ENCODE measurements around the gene TRAPPC8.

Gene TRAPPC8

DNA sequence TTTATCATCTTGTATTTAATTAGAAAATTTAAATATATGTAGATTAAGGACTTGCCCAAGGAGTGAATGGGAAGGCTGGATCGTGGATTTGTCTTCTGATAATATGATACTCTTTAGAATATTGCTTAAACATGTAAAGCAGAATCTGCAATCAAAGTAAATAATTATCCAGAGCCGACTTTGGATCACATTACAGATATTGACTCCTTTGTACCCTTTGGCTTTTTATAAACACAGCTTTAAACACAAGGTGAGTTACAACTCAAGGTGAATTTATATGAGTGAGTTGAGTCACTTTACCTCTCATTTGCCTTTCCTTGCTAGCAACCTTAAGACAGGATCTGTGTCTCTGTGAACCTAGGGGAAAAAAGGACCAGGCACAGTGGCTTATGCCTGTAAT, 144.5 kb downstream of the TRAPPC8 start:
- in situ Hi-C loops (cut with MboI; ENCODE audit: low sequenced_read_pairs, unreplicated experiment) = no loop called here
- no peak for DNase-seq (ENCODE audit: low spot score)
- TF ChIP-seq, protein P1, sequence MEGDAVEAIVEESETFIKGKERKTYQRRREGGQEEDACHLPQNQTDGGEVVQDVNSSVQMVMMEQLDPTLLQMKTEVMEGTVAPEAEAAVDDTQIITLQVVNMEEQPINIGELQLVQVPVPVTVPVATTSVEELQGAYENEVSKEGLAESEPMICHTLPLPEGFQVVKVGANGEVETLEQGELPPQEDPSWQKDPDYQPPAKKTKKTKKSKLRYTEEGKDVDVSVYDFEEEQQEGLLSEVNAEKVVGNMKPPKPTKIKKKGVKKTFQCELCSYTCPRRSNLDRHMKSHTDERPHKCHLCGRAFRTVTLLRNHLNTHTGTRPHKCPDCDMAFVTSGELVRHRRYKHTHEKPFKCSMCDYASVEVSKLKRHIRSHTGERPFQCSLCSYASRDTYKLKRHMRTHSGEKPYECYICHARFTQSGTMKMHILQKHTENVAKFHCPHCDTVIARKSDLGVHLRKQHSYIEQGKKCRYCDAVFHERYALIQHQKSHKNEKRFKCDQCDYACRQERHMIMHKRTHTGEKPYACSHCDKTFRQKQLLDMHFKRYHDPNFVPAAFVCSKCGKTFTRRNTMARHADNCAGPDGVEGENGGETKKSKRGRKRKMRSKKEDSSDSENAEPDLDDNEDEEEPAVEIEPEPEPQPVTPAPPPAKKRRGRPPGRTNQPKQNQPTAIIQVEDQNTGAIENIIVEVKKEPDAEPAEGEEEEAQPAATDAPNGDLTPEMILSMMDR (IDR thresholded peaks at IDR 0.05; ENCODE audit: borderline replicate concordance, control extremely low read depth, extremely low read depth, insufficient read depth, missing control alignments) = no peak

DNA sequence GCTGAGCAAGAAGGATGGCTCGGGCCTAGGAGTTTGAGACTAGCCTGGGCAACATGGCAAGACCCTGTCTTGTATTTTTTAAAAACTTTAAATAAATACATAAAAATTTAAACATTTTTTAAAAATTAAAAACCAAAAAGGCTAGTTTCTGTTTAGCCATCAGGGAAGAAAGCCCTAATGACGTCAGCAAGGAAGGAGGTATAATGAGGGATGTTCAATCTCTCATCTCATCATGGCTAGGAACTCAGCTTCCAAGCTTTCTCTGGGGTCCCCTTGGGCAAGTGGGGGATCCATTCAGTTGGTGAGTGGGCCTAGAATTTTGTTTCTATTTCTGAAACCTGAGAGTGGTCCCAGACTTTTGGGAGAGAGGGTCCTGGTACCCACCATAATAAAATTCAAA, 147.2 kb downstream of the TRAPPC8 start:
- in situ Hi-C loops (cut with MboI; ENCODE audit: low sequenced_read_pairs, unreplicated experiment) = no loop called here
- TF ChIP-seq, protein P1 (IDR thresholded peaks at IDR 0.05; ENCODE audit: borderline replicate concordance, control extremely low read depth, extremely low read depth, insufficient read depth, missing control alignments) = no peak
- DNase-seq (ENCODE audit: low spot score) = no peak

DNA sequence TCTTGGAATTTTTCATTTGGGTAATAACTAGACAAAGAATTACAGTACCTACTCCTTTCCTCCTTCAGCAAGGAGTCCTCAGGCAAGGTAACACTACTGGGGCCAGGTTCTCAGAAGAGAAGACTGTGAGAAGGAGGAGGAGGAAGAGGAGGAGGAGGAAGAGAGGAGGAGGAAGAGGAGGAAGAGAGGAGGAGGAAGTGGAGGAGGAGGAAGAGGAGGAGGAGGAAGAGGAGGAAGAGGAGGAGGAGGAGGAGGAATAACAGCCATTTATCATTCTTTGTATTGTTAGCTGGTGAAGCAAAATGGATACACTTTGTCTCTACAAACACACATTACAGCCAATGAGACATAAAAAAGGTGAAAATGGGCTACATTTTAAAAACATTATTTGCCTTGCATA, 149.4 kb downstream of the TRAPPC8 start:
- TF ChIP-seq, protein P1 (IDR thresholded peaks at IDR 0.05; ENCODE audit: borderline replicate concordance, control extremely low read depth, extremely low read depth, insufficient read depth, missing control alignments) = no peak
- no peak for DNase-seq (ENCODE audit: low spot score)
- in situ Hi-C loops (cut with MboI; ENCODE audit: low sequenced_read_pairs, unreplicated experiment) = no loop called here

DNA sequence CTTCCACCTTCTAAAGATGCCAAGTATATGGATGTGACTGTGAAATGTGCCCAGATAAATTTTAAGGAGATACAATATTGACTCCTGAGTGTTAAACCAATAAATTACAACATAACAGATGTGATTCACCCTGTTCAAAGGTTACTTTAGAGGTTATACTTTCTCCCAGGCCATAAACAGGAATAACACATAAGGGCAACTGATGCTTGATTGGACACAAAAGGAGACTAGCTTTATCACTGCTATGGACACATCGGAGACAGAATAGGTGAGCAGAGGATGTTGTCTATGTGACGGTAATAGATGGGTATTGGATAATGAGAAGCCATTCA, 150.4 kb downstream of the TRAPPC8 start:
- TF ChIP-seq, protein P1 (IDR thresholded peaks at IDR 0.05; ENCODE audit: borderline replicate concordance, control extremely low read depth, extremely low read depth, insufficient read depth, missing control alignments) = no peak
- in situ Hi-C loops (cut with MboI; ENCODE audit: low sequenced_read_pairs, unreplicated experiment) = no loop called here

DNA sequence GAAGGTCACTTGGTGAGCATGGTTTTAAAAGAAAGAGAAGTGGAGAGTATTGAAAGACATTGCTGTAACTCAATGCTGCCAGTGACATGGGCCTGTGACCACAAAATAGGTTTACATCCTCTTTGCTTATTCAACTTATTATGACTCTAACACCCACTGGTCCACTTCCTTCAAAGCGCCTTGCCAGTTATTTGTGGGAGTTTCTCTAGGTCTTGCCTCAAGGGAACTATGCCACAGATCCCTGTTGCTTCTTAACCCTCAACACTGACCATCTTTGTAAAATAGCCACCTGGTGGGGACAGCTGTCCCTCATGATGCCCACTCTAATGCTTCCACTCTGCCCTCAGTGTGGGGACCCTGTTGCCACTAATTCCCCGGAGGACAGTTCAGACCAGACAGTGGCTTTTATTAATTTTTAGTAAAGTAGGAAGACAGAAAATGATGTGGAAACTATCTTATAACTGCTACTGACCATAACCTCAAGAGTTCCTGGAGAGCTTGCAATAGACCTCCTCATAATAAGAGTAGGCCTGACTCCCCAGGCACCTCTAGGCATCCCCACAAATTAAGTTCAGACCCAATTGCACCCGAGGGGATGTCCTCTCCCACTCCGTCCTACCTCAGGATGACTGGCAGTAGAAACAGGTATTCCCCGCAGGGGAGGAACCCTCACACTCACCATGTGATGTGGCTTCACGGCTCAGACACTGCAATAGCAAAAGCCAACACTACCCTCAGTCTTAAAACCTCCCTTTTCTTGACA, 150.9 kb downstream of the TRAPPC8 start:
- DNase-seq (ENCODE audit: low spot score) = peak; percentile 73
- in situ Hi-C loops (cut with MboI; ENCODE audit: low sequenced_read_pairs, unreplicated experiment) = no loop called here
- TF ChIP-seq, protein P1 (IDR thresholded peaks at IDR 0.05; ENCODE audit: borderline replicate concordance, control extremely low read depth, extremely low read depth, insufficient read depth, missing control alignments) = no peak

More for the DNA sequence above, 150.4 kb downstream of the TRAPPC8 start:
- no peak for DNase-seq (ENCODE audit: low spot score)

DNA sequence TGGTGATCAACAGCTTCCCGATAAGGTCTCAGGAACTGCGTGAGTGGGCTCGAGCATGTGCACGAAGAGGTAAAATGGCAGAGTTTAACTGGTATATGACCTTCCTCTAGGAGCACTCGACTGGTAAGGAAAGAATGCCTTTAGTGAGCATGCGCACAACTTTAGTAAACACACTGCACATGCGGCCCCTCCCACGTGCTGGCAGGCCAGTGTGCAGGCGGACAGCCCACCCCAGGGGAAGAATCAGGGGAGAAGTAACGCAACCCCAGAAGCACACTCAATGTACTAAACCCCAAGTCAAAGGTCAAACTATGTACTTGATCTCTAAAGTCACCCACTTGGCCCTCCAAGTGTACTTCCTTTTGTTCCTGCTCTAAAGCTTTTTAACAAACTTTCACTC, 153.5 kb downstream of the TRAPPC8 start:
- in situ Hi-C loops (cut with MboI; ENCODE audit: low sequenced_read_pairs, unreplicated experiment) = no loop called here
- DNase-seq (ENCODE audit: low spot score) = no peak
- TF ChIP-seq, protein P1 (IDR thresholded peaks at IDR 0.05; ENCODE audit: borderline replicate concordance, control extremely low read depth, extremely low read depth, insufficient read depth, missing control alignments) = no peak
